Stimulated activated CD4-positive, alpha-beta T cell treated with anti-CD3 and anti-CD28 coated beads, Interleukin-2, amount 100 ng/mL, for 24 hours (primary cell): Measurements from ENCODE around the gene MAP3K1.
"Not testable (repeated sequence)": the region's sequence is repeated elsewhere in the genome, so short reads cannot be mapped to it uniquely, and the experiment has no call there.

Experiments used
- DNase-seq, 2 donors: peaks; one replicate each; pipeline ENCODE4 v3.0.0-alpha.2; 2020

The MAP3K1 gene

GRCh38 chr5:56816546-56817081 lies 1.3 kb downstream of the MAP3K1 start:
- DNase-seq: peak; percentile 65

GRCh38 chr5:56817263-56818014 lies 2.1 kb downstream of the MAP3K1 start:
- DNase-seq: no peak

- no peak for DNase-seq
Observed at GRCh38 chr5:56818450-56819037, 3.2 kb downstream of the MAP3K1 start.

- no peak for DNase-seq
Observed at GRCh38 chr5:56819060-56819881, 3.9 kb downstream of the MAP3K1 start.

- DNase-seq: not testable (repeated sequence)
Observed at GRCh38 chr5:56821868-56822267, 6.5 kb downstream of the MAP3K1 start.

- no peak for DNase-seq
Observed at GRCh38 chr5:56822981-56823380, 7.6 kb downstream of the MAP3K1 start.

GRCh38 chr5:56824019-56824418 lies 8.7 kb downstream of the MAP3K1 start:
- no peak for DNase-seq

GRCh38 chr5:56825222-56825824 lies 10.0 kb downstream of the MAP3K1 start:
- no peak for DNase-seq

GRCh38 chr5:56827049-56827448 lies 11.7 kb downstream of the MAP3K1 start:
- no peak for DNase-seq

- DNase-seq: no peak
Observed at GRCh38 chr5:56827924-56828323, 12.6 kb downstream of the MAP3K1 start.

GRCh38 chr5:56829137-56829908 lies 14.0 kb downstream of the MAP3K1 start:
- peak; percentile 64 to 68 for DNase-seq

GRCh38 chr5:56831773-56832172 lies 16.4 kb downstream of the MAP3K1 start:
- DNase-seq: no peak

GRCh38 chr5:56833325-56833724 lies 18.0 kb downstream of the MAP3K1 start:
- DNase-seq: peak in 1 of 2 donors; percentile 25

GRCh38 chr5:56837381-56837780 lies 22.0 kb downstream of the MAP3K1 start:
- no peak for DNase-seq

GRCh38 chr5:56837956-56838355 lies 22.6 kb downstream of the MAP3K1 start:
- no peak for DNase-seq

- DNase-seq: no peak
Observed at GRCh38 chr5:56838409-56839039, 23.2 kb downstream of the MAP3K1 start.

- DNase-seq: no peak
Observed at GRCh38 chr5:56839062-56839461, 23.7 kb downstream of the MAP3K1 start.

- no peak for DNase-seq
Observed at GRCh38 chr5:56840597-56840996, 25.2 kb downstream of the MAP3K1 start.

GRCh38 chr5:56845277-56845676 lies 29.9 kb downstream of the MAP3K1 start:
- DNase-seq: no peak

GRCh38 chr5:56845904-56846480 lies 30.6 kb downstream of the MAP3K1 start:
- DNase-seq: no peak

GRCh38 chr5:56848206-56848605 lies 32.9 kb downstream of the MAP3K1 start:
- no peak for DNase-seq
